ENCODE data around the gene ISYNA1. TPM values are rescaled to one million over a fixed set of nuclear protein-coding genes. Genes with fewer than 3 reads are reported as not detected.

Gene ISYNA1
- total and polyA plus RNA-seq, 7 donors = 6.3 to 17.0 (median 9.8) TPM

GRCh38 chr19:18401580-18402112 lies 36.3 kb downstream of the ISYNA1 start:
- Histone ChIP-seq H3K4me1 (peaks cover 2% of the 10 kb centered on the region), H3K4me3 (no peak overlapping the region), H3K27me3 (ENCODE audit: insufficient read depth in 3 of 3, low read length in 2 of 3) (peaks cover 0 to 2% (median 0%) of the 10 kb centered on the region in 3 donors), H3K9me3 (no peaks in the 10 kb centered on the region), H3K27ac (no peak overlapping the region), H3K36me3 (ENCODE audit: insufficient read depth in 1 of 2, low read depth in 1 of 2) (no peaks in the 10 kb centered on the region)
- peak; percentile 14 for TF ChIP-seq CTCF (IDR thresholded peaks at IDR 0.05)
- ATAC-seq = peak; percentile 58 to 65 (median 60)
- whole genome bisulfite sequencing, 3 donors = 53 to 65% (median 62%) methylated on average over 7 of the region's 7 CpGs
- DNase-seq = peak; percentile 57 to 84
- intact Hi-C loops (cut with DNase I) = loop anchor here in 1 of 2 donors (5.0 kb wide), 1 partner anchor 44 kb away; no protein-coding TSS in a partner anchor

DNA sequence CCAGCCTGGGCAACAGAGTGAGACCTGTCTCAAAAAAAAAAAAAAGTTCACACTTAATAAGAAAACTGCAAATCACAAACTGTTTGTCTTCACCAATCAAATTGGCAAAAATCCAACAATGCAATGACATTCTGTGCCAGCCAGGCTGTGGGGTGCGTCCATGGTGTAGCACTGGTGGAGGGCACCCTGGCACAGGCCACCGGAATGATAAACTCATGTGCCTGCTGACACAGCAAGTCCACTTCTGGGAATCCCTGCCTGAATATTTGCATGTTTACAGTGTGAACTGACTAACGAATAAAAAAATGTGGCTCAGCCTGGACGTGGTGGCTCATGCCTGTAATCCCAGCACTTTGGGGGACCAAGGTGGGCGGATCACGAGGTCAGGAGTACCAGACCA lies 38.9 kb downstream of the ISYNA1 start:
- H3K27me3 ChIP-seq (ENCODE audit: insufficient read depth in 3 of 3, low read length in 2 of 3) = peaks cover 0 to 2% (median 0%) of the 10 kb centered on the region in 3 donors
- no peaks in the 10 kb centered on the region for H3K36me3 ChIP-seq (ENCODE audit: insufficient read depth in 1 of 2, low read depth in 1 of 2)
- intact Hi-C loops (cut with DNase I) = no loop called here
- ATAC-seq = no peak
- no peak for DNase-seq
- WGBS, 3 donors = 31 to 36% (median 33%) methylated on average over 6 of the region's 6 CpGs
- no peaks in the 10 kb centered on the region for H3K9me3 ChIP-seq
- H3K4me3 ChIP-seq = no peak overlapping the region
- H3K27ac ChIP-seq = no peak overlapping the region
- H3K4me1 ChIP-seq = peaks cover 8% of the 10 kb centered on the region
- TF ChIP-seq CTCF (IDR thresholded peaks at IDR 0.05) = no peak

GRCh38 chr19:18397242-18398202 lies 40.4 kb downstream of the ISYNA1 start, which contains the start of gene LRRC25:
LRRC25 (minus strand) TSS chr19:18397622; CDS start chr19:18396963, 659 bp downstream.
- DNase-seq (peak in 1 of 2 donors; percentile 69), ATAC-seq (peak in 3 of 4 donors; percentile 22 to 38 (median 35))
- peaks cover 0 to 2% (median 0%) of the 10 kb centered on the region in 3 donors for H3K27me3 ChIP-seq (ENCODE audit: insufficient read depth in 3 of 3, low read length in 2 of 3)
- peaks cover 8% of the 10 kb centered on the region for H3K4me1 ChIP-seq
- WGBS, 3 donors = 48 to 59% (median 55%) methylated on average over 31 to 33 of the region's 33 CpGs
- no peak for TF ChIP-seq CTCF (IDR thresholded peaks at IDR 0.05)
- H3K4me3 ChIP-seq = peak within 1 kb of the TSS; percentile 45
- no peaks in the 10 kb centered on the region for H3K9me3 ChIP-seq
- intact Hi-C loops (cut with DNase I) = no loop called here
- no peak within 1 kb of the TSS for H3K27ac ChIP-seq
- H3K36me3 ChIP-seq (ENCODE audit: insufficient read depth in 1 of 2, low read depth in 1 of 2) = no peaks in the 10 kb centered on the region

DNA sequence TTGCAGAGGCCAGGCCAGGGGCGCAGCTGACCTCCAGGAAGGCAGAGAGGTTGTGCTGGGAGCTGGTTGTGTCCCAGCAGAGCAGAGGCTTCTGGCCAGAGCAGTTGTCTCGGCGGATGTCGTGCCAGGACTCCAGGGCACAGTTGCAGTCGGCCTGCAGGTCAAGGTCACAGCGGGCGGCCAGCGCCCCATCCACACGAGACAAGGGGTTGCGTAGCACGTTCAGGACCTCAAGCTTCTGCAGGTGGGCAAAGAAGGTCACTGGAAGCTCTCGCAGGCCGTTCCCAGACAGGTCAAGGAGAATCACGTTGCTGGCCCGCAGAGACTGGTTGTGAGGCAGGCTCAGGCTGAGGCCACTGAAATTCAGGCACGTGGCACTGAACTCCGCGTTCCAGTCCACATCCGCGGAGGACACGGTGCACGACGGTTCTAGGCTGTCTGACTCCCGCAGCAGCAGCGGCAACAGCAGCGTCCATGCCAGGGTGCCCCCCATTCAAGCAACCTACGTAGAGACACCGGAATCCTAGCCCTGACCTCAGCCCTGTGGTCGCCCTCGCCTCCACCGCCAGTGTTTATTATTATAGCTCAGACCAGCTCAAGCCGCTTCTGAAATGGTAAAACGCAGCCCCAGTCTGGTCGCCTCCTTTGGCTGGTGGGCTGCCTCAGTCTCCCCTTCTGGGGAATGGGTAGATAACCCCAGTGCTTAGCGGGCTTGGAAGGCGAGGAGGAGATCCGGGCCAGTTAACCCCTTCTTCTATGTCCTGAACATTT lies 41.3 kb downstream of the ISYNA1 start:
- H3K9me3 ChIP-seq = no peaks in the 10 kb centered on the region
- H3K4me3 ChIP-seq = peak overlapping the region; percentile 45
- 26 to 35% (median 29%) methylated on average over 36 to 37 of the region's 37 CpGs for WGBS, 3 donors
- no peak for TF ChIP-seq CTCF (IDR thresholded peaks at IDR 0.05)
- intact Hi-C loops (cut with DNase I) = no loop called here
- no peaks in the 10 kb centered on the region for H3K36me3 ChIP-seq (ENCODE audit: insufficient read depth in 1 of 2, low read depth in 1 of 2)
- H3K27ac ChIP-seq = no peak overlapping the region
- ATAC-seq = peak; percentile 68 to 78 (median 75)
- peaks cover 0 to 2% (median 0%) of the 10 kb centered on the region in 3 donors for H3K27me3 ChIP-seq (ENCODE audit: insufficient read depth in 3 of 3, low read length in 2 of 3)
- DNase-seq = peak in 1 of 2 donors; percentile 76
- H3K4me1 ChIP-seq = peaks cover 8% of the 10 kb centered on the region
